Measurements from ENCODE around the gene PNMA8C.
"Not testable (repeated sequence)": the region's sequence is repeated elsewhere in the genome, so short reads cannot be mapped to it uniquely, and the experiment has no call there.

Gene PNMA8C

DNA sequence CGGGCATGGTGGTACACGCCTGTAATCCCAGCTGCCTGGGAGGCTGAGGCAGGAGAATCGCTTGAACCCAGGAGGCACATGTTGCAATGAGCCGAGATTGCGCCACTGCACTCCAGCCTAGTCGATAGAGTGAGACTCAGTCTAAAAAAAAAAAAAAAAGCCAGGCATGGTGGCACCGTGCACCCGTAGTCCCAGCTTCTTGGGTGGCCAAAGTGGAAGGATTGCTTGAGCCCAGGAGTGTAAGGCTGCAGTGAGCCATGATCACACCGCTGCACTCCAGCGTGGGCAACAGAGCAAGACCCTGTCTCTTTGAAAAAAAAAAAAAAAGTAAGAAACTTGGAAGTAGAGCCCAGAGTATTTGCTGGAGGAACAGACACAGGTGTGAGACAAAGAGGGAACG lies 43.1 kb downstream of the PNMA8C start:
- no peak for TF ChIP-seq POLR2AphosphoS5 (IDR thresholded peaks at IDR 0.05; ENCODE audit: low read depth, low read length)
- no peak for TF ChIP-seq SPI1 (IDR thresholded peaks at IDR 0.05; ENCODE audit: low read depth, low read length)
- TF ChIP-seq POLR2A (IDR thresholded peaks at IDR 0.05; ENCODE audit: low read depth, low read length): no peak
- TF ChIP-seq TAF1 (IDR thresholded peaks at IDR 0.05; ENCODE audit: low read depth, low read length): no peak
- TF ChIP-seq POU2F2 (IDR thresholded peaks at IDR 0.05; ENCODE audit: low read depth, low read length): no peak
- TF ChIP-seq PAX5 (IDR thresholded peaks at IDR 0.05; ENCODE audit: insufficient read depth, low read length, severe bottlenecking): no peak
- FAIRE-seq (no peak), DNase-seq (ENCODE audit: insufficient read length, low spot score) (no peak)

GRCh38 chr19:46384396-46384795 lies 44.3 kb downstream of the PNMA8C start:
- FAIRE-seq (no peak), DNase-seq (ENCODE audit: insufficient read length, low spot score) (no peak)
- no peak for TF ChIP-seq POLR2AphosphoS5 (IDR thresholded peaks at IDR 0.05; ENCODE audit: low read depth, low read length)
- no peak for TF ChIP-seq PAX5 (IDR thresholded peaks at IDR 0.05; ENCODE audit: insufficient read depth, low read length, severe bottlenecking)
- TF ChIP-seq SPI1 (IDR thresholded peaks at IDR 0.05; ENCODE audit: low read depth, low read length): no peak
- TF ChIP-seq TAF1 (IDR thresholded peaks at IDR 0.05; ENCODE audit: low read depth, low read length): no peak
- TF ChIP-seq POLR2A (IDR thresholded peaks at IDR 0.05; ENCODE audit: low read depth, low read length): no peak
- no peak for TF ChIP-seq POU2F2 (IDR thresholded peaks at IDR 0.05; ENCODE audit: low read depth, low read length)

GRCh38 chr19:46383846-46384245 lies 44.9 kb downstream of the PNMA8C start:
- no peak for DNase-seq (ENCODE audit: insufficient read length, low spot score)
- no peak for FAIRE-seq
- TF ChIP-seq POU2F2 (IDR thresholded peaks at IDR 0.05; ENCODE audit: low read depth, low read length) (no peak), POLR2AphosphoS5 (IDR thresholded peaks at IDR 0.05; ENCODE audit: low read depth, low read length) (no peak), PAX5 (IDR thresholded peaks at IDR 0.05; ENCODE audit: insufficient read depth, low read length, severe bottlenecking) (no peak), SPI1 (IDR thresholded peaks at IDR 0.05; ENCODE audit: low read depth, low read length) (no peak), TAF1 (IDR thresholded peaks at IDR 0.05; ENCODE audit: low read depth, low read length) (no peak), POLR2A (IDR thresholded peaks at IDR 0.05; ENCODE audit: low read depth, low read length) (no peak)

DNA sequence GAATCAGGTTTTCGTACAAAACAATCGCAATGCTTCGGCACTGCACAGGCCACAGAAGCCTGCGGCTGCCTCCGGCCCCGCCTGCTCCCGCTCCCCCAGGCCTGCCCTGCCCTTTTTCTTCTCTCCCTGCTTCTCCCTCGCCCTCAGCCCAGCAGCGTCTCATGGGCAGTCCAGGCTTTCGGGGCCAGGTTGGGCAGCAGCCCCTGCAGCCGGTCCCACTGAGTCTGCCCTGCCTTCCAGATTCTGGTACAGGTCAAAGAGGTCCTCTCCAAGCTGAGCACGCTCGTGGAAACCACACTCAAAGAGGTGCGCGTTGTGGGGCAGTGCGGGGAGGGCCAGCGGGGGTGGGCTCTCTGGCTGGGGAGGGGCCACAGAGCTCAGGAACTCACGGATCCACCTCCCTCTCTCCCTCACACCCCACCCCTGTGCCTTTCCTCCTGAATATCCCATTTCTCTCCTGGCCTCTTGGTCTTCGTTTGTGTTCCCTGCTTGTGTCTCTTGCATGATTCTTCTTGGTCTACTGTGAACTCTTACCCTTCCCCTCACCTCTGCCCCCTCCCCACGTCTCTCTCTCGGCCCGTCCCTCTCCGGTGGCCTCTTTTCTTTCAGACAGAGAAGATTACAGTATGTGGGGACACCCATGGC lies 45.4 kb downstream of the PNMA8C start:
- no peak for TF ChIP-seq SPI1 (IDR thresholded peaks at IDR 0.05; ENCODE audit: low read depth, low read length)
- TF ChIP-seq POLR2AphosphoS5 (IDR thresholded peaks at IDR 0.05; ENCODE audit: low read depth, low read length): no peak
- no peak for TF ChIP-seq TAF1 (IDR thresholded peaks at IDR 0.05; ENCODE audit: low read depth, low read length)
- TF ChIP-seq POU2F2 (IDR thresholded peaks at IDR 0.05; ENCODE audit: low read depth, low read length): no peak
- TF ChIP-seq POLR2A (IDR thresholded peaks at IDR 0.05; ENCODE audit: low read depth, low read length): no peak
- FAIRE-seq: no peak
- no peak for DNase-seq (ENCODE audit: insufficient read length, low spot score)

- no peak for DNase-seq (ENCODE audit: insufficient read length, low spot score)
- no peak for FAIRE-seq
- TF ChIP-seq POLR2A (IDR thresholded peaks at IDR 0.05; ENCODE audit: low read depth, low read length): no peak
- no peak for TF ChIP-seq PAX5 (IDR thresholded peaks at IDR 0.05; ENCODE audit: insufficient read depth, low read length, severe bottlenecking)
- TF ChIP-seq TAF1 (IDR thresholded peaks at IDR 0.05; ENCODE audit: low read depth, low read length): no peak
- no peak for TF ChIP-seq SPI1 (IDR thresholded peaks at IDR 0.05; ENCODE audit: low read depth, low read length)
- no peak for TF ChIP-seq POLR2AphosphoS5 (IDR thresholded peaks at IDR 0.05; ENCODE audit: low read depth, low read length)
- TF ChIP-seq POU2F2 (IDR thresholded peaks at IDR 0.05; ENCODE audit: low read depth, low read length): no peak
Observed at GRCh38 chr19:46381756-46382345, 46.9 kb downstream of the PNMA8C start.

GRCh38 chr19:46381346-46381745 lies 47.4 kb downstream of the PNMA8C start:
- FAIRE-seq: no peak
- TF ChIP-seq POLR2A (IDR thresholded peaks at IDR 0.05; ENCODE audit: low read depth, low read length): no peak
- TF ChIP-seq POLR2AphosphoS5 (IDR thresholded peaks at IDR 0.05; ENCODE audit: low read depth, low read length): no peak
- no peak for TF ChIP-seq SPI1 (IDR thresholded peaks at IDR 0.05; ENCODE audit: low read depth, low read length)
- TF ChIP-seq TAF1 (IDR thresholded peaks at IDR 0.05; ENCODE audit: low read depth, low read length): no peak
- no peak for TF ChIP-seq PAX5 (IDR thresholded peaks at IDR 0.05; ENCODE audit: insufficient read depth, low read length, severe bottlenecking)
- no peak for TF ChIP-seq POU2F2 (IDR thresholded peaks at IDR 0.05; ENCODE audit: low read depth, low read length)
- DNase-seq (ENCODE audit: insufficient read length, low spot score): no peak

- DNase-seq (ENCODE audit: insufficient read length, low spot score) (no peak), FAIRE-seq (no peak)
- no peak for TF ChIP-seq SPI1 (IDR thresholded peaks at IDR 0.05; ENCODE audit: low read depth, low read length)
- no peak for TF ChIP-seq PAX5 (IDR thresholded peaks at IDR 0.05; ENCODE audit: insufficient read depth, low read length, severe bottlenecking)
- no peak for TF ChIP-seq POLR2A (IDR thresholded peaks at IDR 0.05; ENCODE audit: low read depth, low read length)
- no peak for TF ChIP-seq TAF1 (IDR thresholded peaks at IDR 0.05; ENCODE audit: low read depth, low read length)
- no peak for TF ChIP-seq POLR2AphosphoS5 (IDR thresholded peaks at IDR 0.05; ENCODE audit: low read depth, low read length)
- no peak for TF ChIP-seq POU2F2 (IDR thresholded peaks at IDR 0.05; ENCODE audit: low read depth, low read length)
Observed at GRCh38 chr19:46380690-46381089, 48.0 kb downstream of the PNMA8C start.

- FAIRE-seq (no peak), DNase-seq (ENCODE audit: insufficient read length, low spot score) (no peak)
- TF ChIP-seq SPI1 (IDR thresholded peaks at IDR 0.05; ENCODE audit: low read depth, low read length) (no peak), POLR2A (IDR thresholded peaks at IDR 0.05; ENCODE audit: low read depth, low read length) (no peak), POU2F2 (IDR thresholded peaks at IDR 0.05; ENCODE audit: low read depth, low read length) (no peak), TAF1 (IDR thresholded peaks at IDR 0.05; ENCODE audit: low read depth, low read length) (no peak), POLR2AphosphoS5 (IDR thresholded peaks at IDR 0.05; ENCODE audit: low read depth, low read length) (no peak), PAX5 (IDR thresholded peaks at IDR 0.05; ENCODE audit: insufficient read depth, low read length, severe bottlenecking) (no peak)
Observed at GRCh38 chr19:46378268-46378667, 50.5 kb downstream of the PNMA8C start.

GRCh38 chr19:46376241-46377153 lies 52.2 kb downstream of the PNMA8C start:
- FAIRE-seq (no peak), DNase-seq (ENCODE audit: insufficient read length, low spot score) (no peak)
- no peak for TF ChIP-seq SPI1 (IDR thresholded peaks at IDR 0.05; ENCODE audit: low read depth, low read length)
- TF ChIP-seq PAX5 (IDR thresholded peaks at IDR 0.05; ENCODE audit: insufficient read depth, low read length, severe bottlenecking): no peak
- no peak for TF ChIP-seq POU2F2 (IDR thresholded peaks at IDR 0.05; ENCODE audit: low read depth, low read length)
- no peak for TF ChIP-seq POLR2AphosphoS5 (IDR thresholded peaks at IDR 0.05; ENCODE audit: low read depth, low read length)
- no peak for TF ChIP-seq TAF1 (IDR thresholded peaks at IDR 0.05; ENCODE audit: low read depth, low read length)
- TF ChIP-seq POLR2A (IDR thresholded peaks at IDR 0.05; ENCODE audit: low read depth, low read length): no peak

DNA sequence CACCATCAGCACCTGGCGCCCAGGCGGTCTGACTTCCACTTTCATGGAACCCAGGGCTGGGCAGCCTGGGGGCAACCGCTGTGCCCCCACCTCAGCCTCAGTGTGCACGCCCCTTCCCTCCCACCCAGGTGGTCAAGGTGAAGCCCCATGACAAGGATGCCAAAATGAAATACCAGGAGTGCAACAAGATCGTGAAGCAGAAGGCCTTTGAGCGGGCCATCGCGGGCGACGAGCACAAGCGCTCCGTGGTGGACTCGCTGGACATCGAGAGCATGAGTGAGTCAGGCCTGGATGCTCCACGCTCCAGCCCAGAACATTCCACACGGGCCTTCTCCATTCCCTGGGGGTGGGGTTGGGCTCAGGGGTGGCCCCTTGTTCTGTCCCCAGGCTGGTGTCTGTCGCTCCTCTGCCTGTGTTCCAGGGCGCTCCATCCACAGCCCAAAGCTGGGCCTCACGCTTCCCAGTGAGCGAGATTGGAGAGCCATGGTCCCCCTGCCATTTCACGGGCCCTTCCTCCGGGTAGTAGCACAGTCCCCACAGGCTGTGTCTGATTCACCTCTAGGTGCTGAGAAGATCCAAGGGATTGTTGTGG lies 53.2 kb downstream of the PNMA8C start:
- FAIRE-seq; DNase-seq (ENCODE audit: insufficient read length, low spot score): not testable (repeated sequence)
